Measurements from ENCODE around the gene CRELD2.
A peak's percentile ranks its signal among the peaks of the same experiment; 100 is the strongest.

CRELD2 gene, protein sequence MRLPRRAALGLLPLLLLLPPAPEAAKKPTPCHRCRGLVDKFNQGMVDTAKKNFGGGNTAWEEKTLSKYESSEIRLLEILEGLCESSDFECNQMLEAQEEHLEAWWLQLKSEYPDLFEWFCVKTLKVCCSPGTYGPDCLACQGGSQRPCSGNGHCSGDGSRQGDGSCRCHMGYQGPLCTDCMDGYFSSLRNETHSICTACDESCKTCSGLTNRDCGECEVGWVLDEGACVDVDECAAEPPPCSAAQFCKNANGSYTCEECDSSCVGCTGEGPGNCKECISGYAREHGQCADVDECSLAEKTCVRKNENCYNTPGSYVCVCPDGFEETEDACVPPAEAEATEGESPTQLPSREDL

GRCh38 chr22:49917974-49918910 is at the start of gene CRELD2, which contains the start of gene ALG12:
Gene CRELD2 (plus strand): TSS chr22:49918634. CDS start chr22:49918770, 136 bp downstream.
Gene ALG12 (minus strand): TSS chr22:49918438. CDS start chr22:49913765, 4,673 bp downstream.
- peak; percentile 63 for DNase-seq (ENCODE audit: low read depth, low spot score)

- DNase-seq (ENCODE audit: low read depth, low spot score) = no peak
These were observed 49.2 kb upstream of the CRELD2 start for GRCh38 chr22:49869086-49869830.

- DNase-seq (ENCODE audit: low read depth, low spot score) = no peak
These were observed 48.4 kb upstream of the CRELD2 start for GRCh38 chr22:49869845-49870712.

GRCh38 chr22:49871482-49871881 is 47.0 kb upstream of the CRELD2 start:
- no peak for DNase-seq (ENCODE audit: low read depth, low spot score)

- DNase-seq (ENCODE audit: low read depth, low spot score) = no peak
These were observed 46.1 kb upstream of the CRELD2 start for GRCh38 chr22:49872347-49872746.

- no peak for DNase-seq (ENCODE audit: low read depth, low spot score)
These were observed 45.0 kb upstream of the CRELD2 start for GRCh38 chr22:49873228-49873940.

- DNase-seq (ENCODE audit: low read depth, low spot score) = no peak
These were observed 40.8 kb upstream of the CRELD2 start for GRCh38 chr22:49877642-49878041.

DNA sequence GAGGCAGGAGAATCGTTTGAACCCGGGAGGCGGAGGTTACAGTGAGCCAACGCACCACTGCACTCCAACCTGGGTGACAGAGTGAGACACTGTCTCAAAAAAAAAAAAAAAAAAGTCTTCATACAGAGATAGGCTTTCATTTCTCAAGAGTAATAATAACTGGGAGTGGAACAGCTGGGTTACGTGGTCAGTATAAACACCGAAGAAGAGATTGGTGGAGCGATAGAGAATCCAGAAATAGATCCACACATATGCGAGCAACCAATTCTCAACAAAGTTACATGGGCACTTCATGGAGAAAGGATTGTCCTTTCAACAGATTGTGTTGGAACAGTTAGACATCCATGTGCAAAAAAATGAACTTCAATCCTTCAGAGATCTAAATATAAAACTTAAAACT is 40.2 kb upstream of the CRELD2 start:
- no peak for DNase-seq (ENCODE audit: low read depth, low spot score)

DNA sequence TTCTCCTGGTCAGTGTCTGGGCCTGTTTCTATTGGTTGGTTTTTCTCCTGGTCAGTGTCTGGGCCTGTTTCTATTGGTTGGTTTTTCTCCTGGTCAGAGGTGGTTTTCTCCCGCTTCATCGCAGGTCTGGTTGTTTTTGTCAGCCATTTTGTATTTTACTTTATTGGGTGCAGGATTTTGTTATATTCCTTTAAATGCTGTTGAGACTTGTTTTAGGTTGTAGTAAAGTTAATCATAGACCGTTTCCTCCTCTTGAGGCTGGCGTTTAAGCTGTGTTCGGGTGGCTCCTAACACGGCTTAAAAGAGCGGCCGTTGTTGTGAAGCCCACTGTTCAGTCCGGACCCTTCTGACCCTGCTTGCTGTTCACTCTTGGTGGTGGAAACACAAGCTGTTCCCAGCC is 38.6 kb upstream of the CRELD2 start:
- DNase-seq (ENCODE audit: low read depth, low spot score) = no peak

DNA sequence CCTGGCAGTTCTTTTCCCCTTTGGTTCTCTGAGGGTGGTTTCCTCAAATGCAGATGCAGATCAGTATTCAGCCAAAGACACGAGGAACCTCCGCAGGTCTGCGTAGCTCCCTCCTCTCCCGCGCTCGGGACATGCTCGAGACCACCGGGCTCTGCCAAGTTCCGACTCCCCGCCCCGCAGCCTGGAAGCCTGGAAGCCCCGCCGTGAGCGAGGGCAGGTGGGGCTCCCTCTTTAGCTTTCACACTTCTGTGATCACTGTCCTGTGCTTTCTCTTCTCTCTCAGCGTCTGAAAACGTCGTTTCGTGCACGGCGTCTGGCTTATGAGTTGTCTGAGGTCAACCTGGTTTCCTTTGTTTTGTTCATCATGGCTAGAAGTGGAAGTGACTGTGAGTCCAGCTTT is 38.2 kb upstream of the CRELD2 start:
- DNase-seq (ENCODE audit: low read depth, low spot score) = no peak

GRCh38 chr22:49881856-49882255 is 36.6 kb upstream of the CRELD2 start:
- no peak for DNase-seq (ENCODE audit: low read depth, low spot score)

- no peak for DNase-seq (ENCODE audit: low read depth, low spot score)
These were observed 35.7 kb upstream of the CRELD2 start for GRCh38 chr22:49882519-49883293.

GRCh38 chr22:49883294-49883640 is 35.2 kb upstream of the CRELD2 start:
- DNase-seq (ENCODE audit: low read depth, low spot score) = no peak

- no peak for DNase-seq (ENCODE audit: low read depth, low spot score)
These were observed 34.4 kb upstream of the CRELD2 start for GRCh38 chr22:49884075-49884474.

DNA sequence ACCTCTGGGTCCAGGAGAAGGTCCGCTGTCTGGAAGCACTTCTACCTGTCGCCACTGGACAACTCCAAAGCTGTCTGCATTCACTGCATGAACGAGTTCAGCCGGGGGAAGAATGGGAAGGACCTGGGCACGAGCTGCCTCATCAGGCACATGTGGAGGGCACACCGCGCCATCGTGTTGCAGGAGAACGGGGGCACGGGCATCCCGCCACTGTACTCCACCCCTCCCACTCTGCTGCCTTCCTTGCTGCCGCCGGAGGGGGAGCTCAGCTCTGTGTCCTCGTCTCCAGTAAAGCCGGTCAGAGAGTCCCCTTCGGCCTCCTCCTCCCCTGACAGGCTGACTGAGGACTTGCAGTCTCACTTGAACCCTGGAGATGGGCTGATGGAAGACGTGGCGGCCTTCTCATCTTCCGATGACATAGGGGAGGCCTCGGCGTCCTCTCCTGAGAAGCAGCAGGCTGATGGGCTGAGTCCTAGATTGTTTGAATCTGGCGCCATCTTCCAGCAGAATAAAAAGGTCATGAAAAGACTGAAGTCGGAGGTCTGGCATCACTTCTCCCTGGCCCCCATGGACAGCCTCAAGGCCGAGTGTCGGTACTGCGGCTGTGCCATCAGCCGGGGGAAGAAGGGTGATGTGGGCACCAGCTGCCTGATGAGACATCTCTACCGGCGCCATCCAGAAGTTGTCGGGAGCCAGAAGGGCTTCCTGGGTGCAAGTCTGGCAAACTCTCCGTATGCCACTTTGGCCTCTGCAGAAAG is 33.8 kb upstream of the CRELD2 start:
- no peak for DNase-seq (ENCODE audit: low read depth, low spot score)

GRCh38 chr22:49885281-49885680 is 33.2 kb upstream of the CRELD2 start:
- DNase-seq (ENCODE audit: low read depth, low spot score) = no peak

DNA sequence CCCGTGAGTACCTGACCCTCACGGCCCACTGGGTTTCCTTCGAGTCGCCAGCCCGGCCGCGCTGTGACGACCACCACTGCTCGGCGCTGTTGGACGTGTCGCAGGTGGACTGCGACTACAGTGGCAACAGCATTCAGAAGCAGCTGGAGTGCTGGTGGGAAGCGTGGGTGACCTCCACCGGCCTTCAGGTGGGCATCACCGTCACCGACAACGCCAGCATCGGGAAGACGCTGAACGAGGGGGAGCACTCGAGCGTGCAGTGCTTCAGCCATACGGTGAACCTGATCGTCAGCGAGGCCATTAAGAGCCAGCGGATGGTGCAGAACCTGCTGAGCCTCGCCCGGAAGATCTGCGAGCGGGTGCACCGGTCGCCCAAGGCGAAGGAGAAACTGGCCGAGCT is 32.6 kb upstream of the CRELD2 start:
- no peak for DNase-seq (ENCODE audit: low read depth, low spot score)

DNA sequence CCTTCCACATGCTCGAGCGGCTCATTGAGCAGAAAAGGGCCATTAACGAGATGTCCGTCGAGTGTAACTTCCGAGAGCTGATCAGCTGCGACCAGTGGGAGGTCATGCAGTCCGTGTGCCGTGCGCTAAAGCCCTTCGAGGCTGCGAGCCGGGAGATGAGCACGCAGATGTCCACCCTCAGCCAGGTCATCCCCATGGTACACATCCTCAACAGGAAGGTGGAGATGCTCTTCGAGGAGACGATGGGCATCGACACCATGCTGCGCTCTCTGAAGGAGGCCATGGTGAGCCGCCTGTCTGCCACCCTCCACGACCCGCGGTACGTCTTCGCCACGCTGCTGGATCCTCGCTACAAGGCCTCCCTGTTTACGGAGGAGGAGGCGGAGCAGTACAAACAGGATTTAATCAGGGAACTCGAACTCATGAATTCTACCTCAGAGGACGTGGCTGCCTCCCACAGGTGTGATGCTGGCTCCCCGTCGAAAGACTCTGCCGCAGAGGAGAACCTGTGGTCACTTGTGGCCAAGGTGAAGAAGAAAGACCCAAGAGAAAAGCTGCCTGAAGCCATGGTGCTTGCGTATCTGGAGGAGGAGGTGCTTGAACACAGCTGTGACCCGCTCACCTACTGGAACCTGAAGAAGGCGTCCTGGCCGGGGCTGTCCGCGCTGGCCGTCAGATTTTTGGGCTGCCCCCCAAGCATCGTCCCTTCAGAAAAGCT is 31.9 kb upstream of the CRELD2 start:
- no peak for DNase-seq (ENCODE audit: low read depth, low spot score)

Data from iPS DF 19.7 (cell line).